ENCODE data around the gene SH3BP1. TPM values are rescaled to one million over a fixed set of nuclear protein-coding genes. Genes with fewer than 3 reads are reported as not detected.

SH3BP1 gene
- total and polyA plus RNA-seq, 2 of the 4 experiments (the other 2 are of a cell fraction), result 8.8 to 33.3 TPM

DNA sequence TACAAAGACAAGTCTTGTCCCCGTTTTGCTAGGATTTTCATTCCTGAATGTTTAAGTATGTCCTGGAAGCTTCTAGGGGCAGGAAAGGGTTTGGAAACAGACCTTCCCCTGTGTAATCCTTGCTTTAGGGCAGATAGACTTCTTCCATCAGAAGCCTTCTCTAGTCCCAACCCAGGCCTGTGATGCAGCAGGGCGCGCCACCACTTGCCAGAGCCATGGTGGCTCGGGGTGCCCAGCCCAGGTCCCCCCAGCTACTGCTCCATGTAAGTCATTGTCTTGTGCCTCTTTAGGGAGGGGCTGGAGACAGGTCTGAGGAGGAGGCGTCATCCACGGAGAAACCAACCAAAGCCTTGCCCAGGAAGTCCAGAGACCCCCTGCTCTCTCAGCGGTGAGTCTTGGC lies 50.9 kb downstream of the SH3BP1 start:
- Histone ChIP-seq H2AFZ (replicated peaks; ENCODE audit: low read length, poor library complexity) (no peak overlapping the region), H4K20me1 (ENCODE audit: insufficient read depth, low read length) (no peaks in the 10 kb centered on the region), H2BK5ac (ENCODE audit: low read depth, low read length, poor library complexity, severe bottlenecking) (no peak overlapping the region), H3K56ac (ENCODE audit: extremely low read depth, insufficient read depth, low read length) (no peak overlapping the region), H4K5ac (ENCODE audit: low read depth, low read length) (no peak overlapping the region), H3K4me1 (ENCODE audit: control insufficient read depth, insufficient read depth, low read length) (peaks cover 2% of the 10 kb centered on the region; the same call in 1 of the 2 replicates), H4K8ac (ENCODE audit: low read depth in 2 of 2, low read length in 2 of 2) (no peak overlapping the region), H3K79me1 (ENCODE audit: low read depth in 1 of 2, low read length in 2 of 2) (peaks cover 20 to 36% of the 10 kb centered on the region in 2 experiments), H3K4me2 (ENCODE audit: low read depth, low read length) (no peak overlapping the region), H4K91ac (ENCODE audit: insufficient read depth, low read depth, low read length) (no peak overlapping the region), H3K27ac (ENCODE audit: insufficient read depth, low read length) (no peak overlapping the region), H3K4me3 (ENCODE audit: insufficient read depth, low read depth, low read length) (no peak overlapping the region), H2BK20ac (ENCODE audit: low read depth, low read length) (no peak overlapping the region), H3K4ac (ENCODE audit: low read depth, low read length) (no peak overlapping the region), H3K23ac (ENCODE audit: low read depth, low read length) (no peak overlapping the region), H2AK5ac (ENCODE audit: low read depth, low read length) (no peak overlapping the region), H2AK9ac (replicated peaks; ENCODE audit: low read depth, low read length, poor library complexity) (no peak overlapping the region), H3K14ac (replicated peaks; ENCODE audit: low read depth, low read length) (no peak overlapping the region), H3K18ac (ENCODE audit: low read depth, low read length) (no peak overlapping the region), H3K9me3 (ENCODE audit: control insufficient read depth, insufficient read depth, low read length) (no peaks in the 10 kb centered on the region), H2BK120ac (ENCODE audit: low read depth, low read length) (no peak overlapping the region), H3K36me3 (ENCODE audit: control insufficient read depth, insufficient read depth, low read length) (peaks cover 33% of the 10 kb centered on the region), H3K9me1 (ENCODE audit: insufficient read depth, low read length) (0 out of 2 replicates have a peak, but pooled peaks cover 3% of the 10 kb centered on the region), H3K9ac (ENCODE audit: low read depth, low read length) (no peak overlapping the region), H3K27me3 (ENCODE audit: control insufficient read depth, insufficient read depth, low read length) (no peaks in the 10 kb centered on the region), H2BK15ac (ENCODE audit: low read depth, low read length) (no peak overlapping the region)
- ChIA-PET CTCF (no interaction called here), POLR2A (ENCODE audit: unreplicated experiment) (no interaction called here)
- dilution Hi-C loops (cut with HindIII; ENCODE audit: low sequenced_read_pairs, unreplicated experiment), result no loop called here
- no peak for TF ChIP-seq RFX5 (IDR thresholded peaks at IDR 0.05; ENCODE audit: low read depth, low read length)
- TF ChIP-seq NFE2L2 (IDR thresholded peaks at IDR 0.05; ENCODE audit: low read depth, low read length), result no peak
- TF ChIP-seq, protein P1, sequence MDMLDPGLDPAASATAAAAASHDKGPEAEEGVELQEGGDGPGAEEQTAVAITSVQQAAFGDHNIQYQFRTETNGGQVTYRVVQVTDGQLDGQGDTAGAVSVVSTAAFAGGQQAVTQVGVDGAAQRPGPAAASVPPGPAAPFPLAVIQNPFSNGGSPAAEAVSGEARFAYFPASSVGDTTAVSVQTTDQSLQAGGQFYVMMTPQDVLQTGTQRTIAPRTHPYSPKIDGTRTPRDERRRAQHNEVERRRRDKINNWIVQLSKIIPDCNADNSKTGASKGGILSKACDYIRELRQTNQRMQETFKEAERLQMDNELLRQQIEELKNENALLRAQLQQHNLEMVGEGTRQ (IDR thresholded peaks at IDR 0.05; ENCODE audit: low read depth, low read length), result no peak
- TF ChIP-seq, protein P2, sequence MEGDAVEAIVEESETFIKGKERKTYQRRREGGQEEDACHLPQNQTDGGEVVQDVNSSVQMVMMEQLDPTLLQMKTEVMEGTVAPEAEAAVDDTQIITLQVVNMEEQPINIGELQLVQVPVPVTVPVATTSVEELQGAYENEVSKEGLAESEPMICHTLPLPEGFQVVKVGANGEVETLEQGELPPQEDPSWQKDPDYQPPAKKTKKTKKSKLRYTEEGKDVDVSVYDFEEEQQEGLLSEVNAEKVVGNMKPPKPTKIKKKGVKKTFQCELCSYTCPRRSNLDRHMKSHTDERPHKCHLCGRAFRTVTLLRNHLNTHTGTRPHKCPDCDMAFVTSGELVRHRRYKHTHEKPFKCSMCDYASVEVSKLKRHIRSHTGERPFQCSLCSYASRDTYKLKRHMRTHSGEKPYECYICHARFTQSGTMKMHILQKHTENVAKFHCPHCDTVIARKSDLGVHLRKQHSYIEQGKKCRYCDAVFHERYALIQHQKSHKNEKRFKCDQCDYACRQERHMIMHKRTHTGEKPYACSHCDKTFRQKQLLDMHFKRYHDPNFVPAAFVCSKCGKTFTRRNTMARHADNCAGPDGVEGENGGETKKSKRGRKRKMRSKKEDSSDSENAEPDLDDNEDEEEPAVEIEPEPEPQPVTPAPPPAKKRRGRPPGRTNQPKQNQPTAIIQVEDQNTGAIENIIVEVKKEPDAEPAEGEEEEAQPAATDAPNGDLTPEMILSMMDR (conservative IDR thresholded peaks at IDR 0.05; ENCODE audit: low read depth, low read length), result no peak
- TF ChIP-seq, protein P3, sequence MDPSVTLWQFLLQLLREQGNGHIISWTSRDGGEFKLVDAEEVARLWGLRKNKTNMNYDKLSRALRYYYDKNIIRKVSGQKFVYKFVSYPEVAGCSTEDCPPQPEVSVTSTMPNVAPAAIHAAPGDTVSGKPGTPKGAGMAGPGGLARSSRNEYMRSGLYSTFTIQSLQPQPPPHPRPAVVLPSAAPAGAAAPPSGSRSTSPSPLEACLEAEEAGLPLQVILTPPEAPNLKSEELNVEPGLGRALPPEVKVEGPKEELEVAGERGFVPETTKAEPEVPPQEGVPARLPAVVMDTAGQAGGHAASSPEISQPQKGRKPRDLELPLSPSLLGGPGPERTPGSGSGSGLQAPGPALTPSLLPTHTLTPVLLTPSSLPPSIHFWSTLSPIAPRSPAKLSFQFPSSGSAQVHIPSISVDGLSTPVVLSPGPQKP (IDR thresholded peaks at IDR 0.05; ENCODE audit: borderline replicate concordance, low read depth, low read length), result no peak
- no peak for TF ChIP-seq FOS (IDR thresholded peaks at IDR 0.05; ENCODE audit: low read depth, low read length)
- TF ChIP-seq SMC3 (IDR thresholded peaks at IDR 0.05; ENCODE audit: low read depth, low read length), result no peak
- TF ChIP-seq CHD1 (IDR thresholded peaks at IDR 0.05; ENCODE audit: low read depth, low read length), result no peak
- TF ChIP-seq RCOR1 (IDR thresholded peaks at IDR 0.05; ENCODE audit: insufficient replicate concordance, low read length), result no peak
- no peak for TF ChIP-seq BHLHE40 (IDR thresholded peaks at IDR 0.05; ENCODE audit: low read depth, low read length)
- no peak for TF ChIP-seq POLR2A (IDR thresholded peaks at IDR 0.05; ENCODE audit: low read depth, low read length)
- TF ChIP-seq MXI1 (IDR thresholded peaks at IDR 0.05; ENCODE audit: borderline replicate concordance, low read depth, low read length), result no peak
- no peak for TF ChIP-seq RAD21 (IDR thresholded peaks at IDR 0.05; ENCODE audit: low read length)
- TF ChIP-seq CEBPB (IDR thresholded peaks at IDR 0.05; ENCODE audit: low read depth, low read length), result no peak
- no peak for TF ChIP-seq MAFK (IDR thresholded peaks at IDR 0.05; ENCODE audit: low read depth, low read length)
- no peak for TF ChIP-seq MAZ (IDR thresholded peaks at IDR 0.05; ENCODE audit: borderline replicate concordance, low read depth, low read length)
- DNase-seq, result no peak
- in situ Hi-C loops (cut with MboI; ENCODE audit: low sequenced_read_pairs), result no loop called here
- WGBS, 2 experiments (ENCODE audit: extremely low coverage in 2 of 2, insufficient read length in 1 of 2), result no CpG with 5 or more reads among the region's 7 CpGs
- intact Hi-C loops (cut with micrococcal nuclease), result no loop called here
- no TSS peak for BruUV-seq (replicated peaks)
- no peak for ATAC-seq (ENCODE audit: low read depth)

Data from IMR-90 (cell line).